ENCODE results near the gene SGTA. TPM values are rescaled to one million over a fixed set of nuclear protein-coding genes. Genes with fewer than 3 reads are reported as not detected.
A peak's percentile ranks its signal among the peaks of the same experiment; 100 is the strongest.

Gene SGTA
- total and polyA plus RNA-seq, 2 of the 13 experiments (the other 11 are each of a cell fraction or from before 2014, with no cell fraction given): 43.9 to 47.4 TPM

- TF ChIP-seq RERE (CRISPR knock-in tag; IDR thresholded peaks at IDR 0.05; ENCODE audit: low read depth): no peak
- TF ChIP-seq RNF2 (conservative IDR thresholded peaks at IDR 0.05; ENCODE audit: low read depth): peak; percentile 99
- peak; percentile 42; the same call in 1 of the 2 replicates for TF ChIP-seq ZBTB7B (CRISPR knock-in tag; IDR thresholded peaks at IDR 0.05)
- TF ChIP-seq HMG20A (CRISPR knock-in tag; IDR thresholded peaks at IDR 0.05; ENCODE audit: borderline replicate concordance): no peak; the same call in 1 of the 2 replicates
- no peak for TF ChIP-seq TCF7 (IDR thresholded peaks at IDR 0.05; ENCODE audit: low read depth)
- no peak for TF ChIP-seq ZNF354B (CRISPR knock-in tag; IDR thresholded peaks at IDR 0.05)
- TF ChIP-seq ZIK1 (CRISPR knock-in tag; IDR thresholded peaks at IDR 0.05; ENCODE audit: borderline replicate concordance, low read depth): peak; percentile 94; the same call in 1 of the 2 replicates
- peak; percentile 96 for TF ChIP-seq ZHX1 (CRISPR knock-in tag; IDR thresholded peaks at IDR 0.05; ENCODE audit: low read depth)
- 0 out of 2 replicates have a peak, but pooled peaks have one; percentile 38 for TF ChIP-seq AFF4 (CRISPR knock-in tag; IDR thresholded peaks at IDR 0.05)
- peak; percentile 79 for TF ChIP-seq ZBTB14 (CRISPR knock-in tag; IDR thresholded peaks at IDR 0.05)
- TF ChIP-seq FOXP1 (IDR thresholded peaks at IDR 0.05): no peak
- no peak for TF ChIP-seq FOXP1 (CRISPR knock-in tag; IDR thresholded peaks at IDR 0.05)
- peak; percentile 69; the same call in 1 of the 2 replicates for TF ChIP-seq NFYC (CRISPR knock-in tag; IDR thresholded peaks at IDR 0.05)
- TF ChIP-seq ZNF232 (CRISPR knock-in tag; IDR thresholded peaks at IDR 0.05; ENCODE audit: borderline replicate concordance): peak; percentile 98
- peak; percentile 64 for TF ChIP-seq RBM39 (IDR thresholded peaks at IDR 0.05; ENCODE audit: low read depth, low read length, poor library complexity, severe bottlenecking)
- TF ChIP-seq NCOA2 (CRISPR knock-in tag; IDR thresholded peaks at IDR 0.05): peak; percentile 69
Observed at GRCh38 chr19:2782936-2783780, at the start of gene SGTA (continued).

Data from HepG2 (cell line).